Right lobe of liver (tissue), 6 donors: ENCODE results near the gene PZP. TPM values are rescaled to one million over a fixed set of nuclear protein-coding genes. Genes with fewer than 3 reads are reported as not detected.

Source experiments
- ATAC-seq, 4 donors: fragments of 200-7000 bp; cut with Tn5 transposase; one replicate each; pipeline ENCODE4 v1.9.1; 2020; ENCODE audit warnings: mild to moderate bottlenecking in 4 of 4, moderate library complexity in 4 of 4
- DNase-seq, 3 donors: peaks; one replicate each; pipeline ENCODE4 v3.0.0-alpha.2; 2020
- H3K27ac ChIP-seq, 3 donors: fragments of 200-600 bp; one replicate each; pipeline ENCODE4 v1.8.0; 2022
- H3K27me3 ChIP-seq, 2 donors: fragments of 200-600 bp; one replicate each; pipeline ENCODE4 v1.8.0; 2022
- H3K36me3 ChIP-seq, 4 donors: fragments of 200-600 bp; sonication (generic) in 1 of 4; one replicate each; pipeline versions ENCODE4 v1.5.1 to v1.8.0; 2017 to 2022; ENCODE audit warnings: control low read depth in 1 of 4
- H3K4me1 ChIP-seq, 4 donors: fragments of 200-600 bp; sonication (generic) in 1 of 4; one replicate each; pipeline versions ENCODE4 v1.5.1 to v1.8.0; 2017 to 2022; ENCODE audit warnings: control low read depth in 1 of 4
- H3K4me3 ChIP-seq, 3 donors: fragments of 200-600 bp; one replicate each; pipeline ENCODE4 v1.8.0; 2022
- H3K9me3 ChIP-seq, 4 donors: fragments of 200-600 bp; sonication (generic) in 1 of 4; one replicate each; pipeline versions ENCODE4 v1.5.1 to v1.8.0; 2017 to 2022; ENCODE audit warnings: control low read depth in 1 of 4
- POLR2A ChIP-seq: fragments of 450-650 bp; IDR thresholded peaks from one replicate; pipeline ENCODE4 v1.6.1; 2017; ENCODE audit warnings: antibody characterized with exemption, mild to moderate bottlenecking
- WGBS: methylation state at CpG from one replicate; pipeline ENCODE4 v1.1.6; 2018; ENCODE audit warnings: low coverage, low lambda C conversion rate; ENCODE audit not compliant: insufficient coverage; ENCODE audit errors: missing lambda C conversion rate; 5-methylcytosine and 5-hydroxymethylcytosine counted together
- intact Hi-C, 2 donors: fragments of 100-400 bp; cut with DNase I; formaldehyde crosslinking; loops; one replicate each; pipeline versions ENCODE4 v1.11.2 to v1.14.1; 2022
- total RNA-seq, 6 experiments: library from RNA; depleted of rRNA in 2 of 6; stranded (reverse); fragments of >200 nt in 2 of 6; fragmentation: NEBNext Ultra II Directional in 3 of 6; extraction: Animal tissue kit (Norgen Biotek cat#: 25700) in 3 of 6; gene quantifications; one replicate each; pipeline versions ENCODE4 v1.1.0 to v1.2.4, GENCODE V29; 2016 to 2023
- TF ChIP-seq, protein P1 (sequence below), 4 donors: fragments of 200-600 bp in 3 of 4; fragments of 450-650 bp in 1 of 4; IDR thresholded peaks; one replicate each; pipeline versions ENCODE4 v1.5.1 to v1.8.0; 2016 to 2022; ENCODE audit warnings: antibody characterized with exemption in 4 of 4, mild to moderate bottlenecking in 2 of 4
- donor health status: DM: no; HTN: yes; CAD: no.
- donor health status: DM: no; HTN: no; CAD: no.
- donor health status: DM: no; HTN: no; CAD: no.
- donor health status: DM: no; HTN: yes; CAD: no.
- donor health status: DM: no; HTN: yes; CAD: no.

Gene PZP
- total RNA-seq, 6 experiments from 2014 or later: 0.86 to 158 (median 11.1) TPM

DNA sequence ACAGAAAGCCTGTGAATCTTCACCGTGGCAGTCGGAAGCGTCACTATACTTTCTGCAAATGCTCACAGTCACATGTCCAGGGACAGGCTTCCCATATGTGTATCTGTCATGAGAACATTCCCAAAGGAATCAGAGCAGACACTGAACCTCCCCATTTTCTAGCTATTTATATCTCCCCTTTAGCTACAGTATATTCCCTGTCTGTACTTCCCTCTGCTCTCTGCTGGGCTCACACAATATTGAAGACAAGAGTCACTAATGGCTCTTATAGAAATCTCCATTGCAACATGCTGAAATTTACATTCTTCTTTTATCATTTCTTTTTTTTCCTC, 100.7 kb downstream of the PZP start:
- WGBS: 95% methylated on average over 3 of the region's 3 CpGs
- H3K36me3 ChIP-seq: peaks cover 17 to 99% (median 61%) of the 10 kb centered on the region in 4 donors

DNA sequence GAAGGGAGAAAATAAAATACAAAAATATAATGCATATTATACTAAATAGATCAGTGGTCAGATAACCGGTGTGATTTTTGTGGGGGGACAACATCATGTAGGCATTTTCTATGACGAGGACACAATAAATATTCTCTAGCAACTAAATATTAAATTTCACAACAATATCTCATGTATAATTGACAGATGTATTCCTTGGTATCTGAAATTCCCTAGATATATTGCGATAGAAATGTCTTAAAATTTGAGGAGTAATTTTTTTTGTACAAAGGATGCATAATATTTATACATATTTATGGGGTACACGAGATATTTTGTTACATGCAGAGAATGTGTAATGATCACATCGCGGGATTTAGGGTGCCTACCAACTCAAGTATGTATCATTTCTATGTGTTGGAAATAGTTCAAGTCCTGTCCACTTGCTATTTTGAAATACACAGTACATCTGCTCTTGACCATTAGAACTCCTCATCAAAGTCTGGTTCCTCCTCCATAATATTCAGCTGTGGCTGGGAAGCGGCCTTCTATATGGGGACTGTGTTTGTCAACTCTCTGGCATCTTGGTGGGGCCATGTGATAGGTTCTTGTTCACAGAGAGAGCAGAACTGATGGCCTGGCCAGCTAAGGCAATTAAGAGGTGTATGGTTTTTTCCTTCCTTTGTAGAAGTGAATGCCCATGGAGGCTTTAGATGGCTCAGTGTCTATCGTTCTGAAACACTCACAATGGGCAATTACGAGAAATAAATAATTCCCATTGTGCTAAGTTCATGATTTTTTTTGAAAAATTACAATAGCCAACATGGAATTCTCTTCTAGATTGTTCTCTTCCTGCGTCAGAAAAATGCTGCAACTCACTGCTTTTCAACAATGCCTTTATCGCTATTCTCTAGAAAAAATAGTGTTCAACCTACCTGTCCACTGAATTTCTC, 101.3 kb downstream of the PZP start:
- TF ChIP-seq, protein P1, sequence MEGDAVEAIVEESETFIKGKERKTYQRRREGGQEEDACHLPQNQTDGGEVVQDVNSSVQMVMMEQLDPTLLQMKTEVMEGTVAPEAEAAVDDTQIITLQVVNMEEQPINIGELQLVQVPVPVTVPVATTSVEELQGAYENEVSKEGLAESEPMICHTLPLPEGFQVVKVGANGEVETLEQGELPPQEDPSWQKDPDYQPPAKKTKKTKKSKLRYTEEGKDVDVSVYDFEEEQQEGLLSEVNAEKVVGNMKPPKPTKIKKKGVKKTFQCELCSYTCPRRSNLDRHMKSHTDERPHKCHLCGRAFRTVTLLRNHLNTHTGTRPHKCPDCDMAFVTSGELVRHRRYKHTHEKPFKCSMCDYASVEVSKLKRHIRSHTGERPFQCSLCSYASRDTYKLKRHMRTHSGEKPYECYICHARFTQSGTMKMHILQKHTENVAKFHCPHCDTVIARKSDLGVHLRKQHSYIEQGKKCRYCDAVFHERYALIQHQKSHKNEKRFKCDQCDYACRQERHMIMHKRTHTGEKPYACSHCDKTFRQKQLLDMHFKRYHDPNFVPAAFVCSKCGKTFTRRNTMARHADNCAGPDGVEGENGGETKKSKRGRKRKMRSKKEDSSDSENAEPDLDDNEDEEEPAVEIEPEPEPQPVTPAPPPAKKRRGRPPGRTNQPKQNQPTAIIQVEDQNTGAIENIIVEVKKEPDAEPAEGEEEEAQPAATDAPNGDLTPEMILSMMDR (IDR thresholded peaks at IDR 0.05): no peak
- peak; percentile 57 for TF ChIP-seq POLR2A
- Histone ChIP-seq H3K9me3 (no peaks in the 10 kb centered on the region), H3K36me3 (peaks cover 17 to 99% (median 62%) of the 10 kb centered on the region in 4 donors), H3K4me3 (no peak overlapping the region), H3K27me3 (no peaks in the 10 kb centered on the region), H3K4me1 (peaks cover 0 to 4% (median 0%) of the 10 kb centered on the region in 4 donors), H3K27ac (no peak overlapping the region)
- WGBS: 88% methylated on average over 11 of the region's 11 CpGs
- DNase-seq (no peak), ATAC-seq (peak in 1 of 4 donors; percentile 6)
- intact Hi-C loops: loop anchor here in 1 of 2 donors (10.0 kb wide), 1 partner anchor 48 kb away; no protein-coding TSS in a partner anchor

More for the DNA sequence above, 100.7 kb downstream of the PZP start:
- no peak overlapping the region for H3K27ac ChIP-seq
- no peaks in the 10 kb centered on the region for H3K27me3 ChIP-seq
- H3K4me3 ChIP-seq: no peak overlapping the region
- intact Hi-C loops: loop anchor here in 1 of 2 donors (10.0 kb wide), 1 partner anchor 47 kb away; no protein-coding TSS in a partner anchor
- no peaks in the 10 kb centered on the region for H3K9me3 ChIP-seq
- H3K4me1 ChIP-seq: peaks cover 0 to 5% (median 2%) of the 10 kb centered on the region in 4 donors
- no peak for DNase-seq
- ATAC-seq: peak in 2 of 4 donors; percentile 6 to 8
- TF ChIP-seq, protein P1 (IDR thresholded peaks at IDR 0.05): no peak
- peak; percentile 26 for TF ChIP-seq POLR2A

DNA sequence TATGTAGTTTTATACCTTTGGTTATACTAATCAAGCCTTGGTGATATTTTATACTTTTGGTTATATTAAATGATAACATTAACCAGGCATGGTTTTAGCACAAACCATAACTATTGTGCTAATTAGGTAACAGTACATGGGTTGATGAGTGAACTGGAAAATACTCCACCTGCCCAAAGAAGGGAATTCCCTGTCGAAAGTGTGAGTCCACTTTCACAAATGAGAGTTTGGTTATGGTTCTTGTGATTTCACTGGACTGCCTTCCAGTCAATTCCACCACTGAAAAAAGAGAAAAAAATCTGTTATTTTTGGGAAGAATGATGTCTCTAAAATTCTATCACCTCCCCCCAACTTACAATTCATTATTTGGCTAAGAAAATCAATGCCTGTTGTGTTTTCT, 102.1 kb downstream of the PZP start:
- TF ChIP-seq, protein P1 (IDR thresholded peaks at IDR 0.05): no peak
- TF ChIP-seq POLR2A: no peak
- Histone ChIP-seq H3K27me3 (no peaks in the 10 kb centered on the region), H3K36me3 (peaks cover 17 to 99% (median 61%) of the 10 kb centered on the region in 4 donors), H3K4me3 (no peak overlapping the region), H3K27ac (no peak overlapping the region), H3K4me1 (no peaks in the 10 kb centered on the region), H3K9me3 (no peaks in the 10 kb centered on the region)
- ATAC-seq: no peak
- 75% methylated on average over 1 of the region's 1 CpG for WGBS
- DNase-seq: no peak
- intact Hi-C loops: loop anchor here in 1 of 2 donors (10.0 kb wide), 1 partner anchor 49 kb away; no protein-coding TSS in a partner anchor

DNA sequence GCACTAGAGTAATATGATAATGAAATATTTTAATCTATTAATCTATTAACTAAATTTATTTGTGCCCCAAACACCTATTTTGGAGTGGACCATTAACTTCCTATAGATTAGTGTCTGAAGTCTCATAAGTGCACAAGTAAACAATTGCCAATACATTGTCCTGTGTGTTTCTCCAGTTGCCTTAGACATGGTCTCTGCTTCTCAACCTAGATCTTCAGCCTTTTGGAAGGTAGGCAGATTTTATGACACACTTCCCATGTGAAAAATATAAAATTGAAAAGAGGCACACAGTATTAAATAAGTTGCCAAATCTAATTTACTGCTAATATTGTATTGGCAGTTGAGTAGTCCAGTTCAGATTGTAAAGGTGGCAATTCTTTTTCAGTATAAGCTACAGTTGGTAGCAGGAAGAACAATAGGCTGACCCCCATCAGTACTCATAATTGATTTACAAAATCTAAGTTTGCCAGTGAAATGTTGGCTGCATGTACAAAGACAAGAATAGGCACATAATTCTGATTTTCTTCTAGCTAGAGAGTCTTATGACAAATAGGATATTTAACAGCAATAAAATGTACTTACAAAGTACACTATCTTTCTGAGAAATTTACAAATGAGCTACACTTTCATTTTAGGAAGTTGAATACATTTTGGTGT, 103.3 kb downstream of the PZP start:
- Histone ChIP-seq H3K4me1 (no peaks in the 10 kb centered on the region), H3K4me3 (no peak overlapping the region), H3K36me3 (peaks cover 18 to 99% (median 62%) of the 10 kb centered on the region in 4 donors), H3K27me3 (no peaks in the 10 kb centered on the region), H3K27ac (no peak overlapping the region), H3K9me3 (no peaks in the 10 kb centered on the region)
- TF ChIP-seq, protein P1 (IDR thresholded peaks at IDR 0.05): no peak
- peak; percentile 30 for TF ChIP-seq POLR2A
- intact Hi-C loops: loop anchor here in 1 of 2 donors (10.0 kb wide), 1 partner anchor 50 kb away; no protein-coding TSS in a partner anchor
- no peak for ATAC-seq
- no peak for DNase-seq
